ENCODE measurements around the gene MORC4.
"Not testable (repeated sequence)": the region's sequence is repeated elsewhere in the genome, so short reads cannot be mapped to it uniquely, and the experiment has no call there.

The MORC4 gene

GRCh38 chrX:106973433-106974149, 26.4 kb downstream of the MORC4 start:
- Mint-ChIP-seq H3K4me3 (no peak overlapping the region), H3K27ac (ENCODE audit: low read depth) (no peak overlapping the region), H3K4me1 (no peaks in the 10 kb centered on the region), H3K36me3 (ENCODE audit: insufficient read depth) (peaks cover 7% of the 10 kb centered on the region), H3K27me3 (no peaks in the 10 kb centered on the region), H3K9me3 (no peaks in the 10 kb centered on the region)
- ATAC-seq (replicated peaks; ENCODE audit: extremely low read depth, poor library complexity, severe bottlenecking), result no peak
- DNase-seq (ENCODE audit: low spot score in 2 of 2), result no peak

- no peak overlapping the region for H3K27ac Mint-ChIP-seq (ENCODE audit: low read depth)
- no peaks in the 10 kb centered on the region for H3K4me1 Mint-ChIP-seq
- peaks cover 7% of the 10 kb centered on the region for H3K36me3 Mint-ChIP-seq (ENCODE audit: insufficient read depth)
- no peaks in the 10 kb centered on the region for H3K9me3 Mint-ChIP-seq
- ATAC-seq (replicated peaks; ENCODE audit: extremely low read depth, poor library complexity, severe bottlenecking), result no peak
- H3K27me3 Mint-ChIP-seq, result no peaks in the 10 kb centered on the region
- DNase-seq (ENCODE audit: low spot score in 2 of 2), result no peak
- no peak overlapping the region for H3K4me3 Mint-ChIP-seq
Measured at GRCh38 chrX:106972896-106973295, 27.1 kb downstream of the MORC4 start.

- H3K4me1 Mint-ChIP-seq; H3K9me3 Mint-ChIP-seq; DNase-seq (ENCODE audit: low spot score in 2 of 2); H3K27ac Mint-ChIP-seq (ENCODE audit: low read depth); H3K27me3 Mint-ChIP-seq; H3K4me3 Mint-ChIP-seq; H3K36me3 Mint-ChIP-seq (ENCODE audit: insufficient read depth); ATAC-seq (replicated peaks; ENCODE audit: extremely low read depth, poor library complexity, severe bottlenecking): not testable (repeated sequence)
Measured at GRCh38 chrX:106966547-106966946, 33.5 kb downstream of the MORC4 start.

- ATAC-seq (replicated peaks; ENCODE audit: extremely low read depth, poor library complexity, severe bottlenecking), result no peak
- H3K27ac Mint-ChIP-seq (ENCODE audit: low read depth), result no peak overlapping the region
- H3K4me1 Mint-ChIP-seq, result no peaks in the 10 kb centered on the region
Measured at GRCh38 chrX:106964290-106964689, 35.7 kb downstream of the MORC4 start.

GRCh38 chrX:106963111-106963510, 36.9 kb downstream of the MORC4 start:
- peaks cover 4% of the 10 kb centered on the region for H3K36me3 Mint-ChIP-seq (ENCODE audit: insufficient read depth)
- H3K4me3 Mint-ChIP-seq, result no peak overlapping the region
- H3K27me3 Mint-ChIP-seq, result no peaks in the 10 kb centered on the region
- no peak for DNase-seq (ENCODE audit: low spot score in 2 of 2)
- no peaks in the 10 kb centered on the region for H3K4me1 Mint-ChIP-seq
- no peaks in the 10 kb centered on the region for H3K9me3 Mint-ChIP-seq
- no peak overlapping the region for H3K27ac Mint-ChIP-seq (ENCODE audit: low read depth)
- no peak for ATAC-seq (replicated peaks; ENCODE audit: extremely low read depth, poor library complexity, severe bottlenecking)

More at GRCh38 chrX:106964290-106964689, 35.7 kb downstream of the MORC4 start:
- Mint-ChIP-seq H3K27me3 (no peaks in the 10 kb centered on the region), H3K4me3 (no peak overlapping the region), H3K36me3 (ENCODE audit: insufficient read depth) (peaks cover 8% of the 10 kb centered on the region), H3K9me3 (no peaks in the 10 kb centered on the region)
- DNase-seq (ENCODE audit: low spot score in 2 of 2), result no peak

- Mint-ChIP-seq H3K9me3 (no peaks in the 10 kb centered on the region), H3K27me3 (no peaks in the 10 kb centered on the region), H3K4me3 (no peak overlapping the region), H3K36me3 (ENCODE audit: insufficient read depth) (peaks cover 4% of the 10 kb centered on the region), H3K27ac (ENCODE audit: low read depth) (no peak overlapping the region), H3K4me1 (no peaks in the 10 kb centered on the region)
- DNase-seq (ENCODE audit: low spot score in 2 of 2) (no peak), ATAC-seq (replicated peaks; ENCODE audit: extremely low read depth, poor library complexity, severe bottlenecking) (no peak)
Measured at GRCh38 chrX:106959901-106960300, 40.1 kb downstream of the MORC4 start.

GRCh38 chrX:106957856-106958255, 42.2 kb downstream of the MORC4 start:
- no peaks in the 10 kb centered on the region for H3K27me3 Mint-ChIP-seq
- ATAC-seq (replicated peaks; ENCODE audit: extremely low read depth, poor library complexity, severe bottlenecking) (no peak), DNase-seq (ENCODE audit: low spot score in 2 of 2) (no peak)
- H3K27ac Mint-ChIP-seq (ENCODE audit: low read depth), result no peak overlapping the region
- no peaks in the 10 kb centered on the region for H3K9me3 Mint-ChIP-seq
- no peak overlapping the region for H3K4me3 Mint-ChIP-seq
- no peaks in the 10 kb centered on the region for H3K4me1 Mint-ChIP-seq
- peaks cover 4% of the 10 kb centered on the region for H3K36me3 Mint-ChIP-seq (ENCODE audit: insufficient read depth)

- DNase-seq (ENCODE audit: low spot score in 2 of 2), result no peak
- no peak for ATAC-seq (replicated peaks; ENCODE audit: extremely low read depth, poor library complexity, severe bottlenecking)
- Mint-ChIP-seq H3K27ac (ENCODE audit: low read depth) (no peak overlapping the region), H3K4me1 (no peaks in the 10 kb centered on the region), H3K9me3 (no peaks in the 10 kb centered on the region), H3K4me3 (no peak overlapping the region), H3K36me3 (ENCODE audit: insufficient read depth) (peaks cover 4% of the 10 kb centered on the region), H3K27me3 (no peaks in the 10 kb centered on the region)
Measured at GRCh38 chrX:106955004-106955772, 44.8 kb downstream of the MORC4 start.

- Mint-ChIP-seq H3K9me3 (no peaks in the 10 kb centered on the region), H3K4me1 (no peaks in the 10 kb centered on the region), H3K27ac (ENCODE audit: low read depth) (no peak overlapping the region), H3K36me3 (ENCODE audit: insufficient read depth) (peaks cover 4% of the 10 kb centered on the region), H3K27me3 (no peaks in the 10 kb centered on the region), H3K4me3 (no peak overlapping the region)
- ATAC-seq (replicated peaks; ENCODE audit: extremely low read depth, poor library complexity, severe bottlenecking), result no peak
- DNase-seq (ENCODE audit: low spot score in 2 of 2), result no peak
Measured at GRCh38 chrX:106954041-106954440, 46.0 kb downstream of the MORC4 start.

GRCh38 chrX:106952988-106953387, 47.0 kb downstream of the MORC4 start:
- no peaks in the 10 kb centered on the region for H3K4me1 Mint-ChIP-seq
- no peak overlapping the region for H3K27ac Mint-ChIP-seq (ENCODE audit: low read depth)
- no peaks in the 10 kb centered on the region for H3K9me3 Mint-ChIP-seq
- H3K36me3 Mint-ChIP-seq (ENCODE audit: insufficient read depth), result peaks cover 6% of the 10 kb centered on the region
- no peaks in the 10 kb centered on the region for H3K27me3 Mint-ChIP-seq
- no peak overlapping the region for H3K4me3 Mint-ChIP-seq
- DNase-seq (ENCODE audit: low spot score in 2 of 2) (no peak), ATAC-seq (replicated peaks; ENCODE audit: extremely low read depth, poor library complexity, severe bottlenecking) (no peak)

- no peak overlapping the region for H3K27ac Mint-ChIP-seq (ENCODE audit: low read depth)
- ATAC-seq (replicated peaks; ENCODE audit: extremely low read depth, poor library complexity, severe bottlenecking) (no peak), DNase-seq (ENCODE audit: low spot score in 2 of 2) (no peak)
- H3K4me1 Mint-ChIP-seq, result no peaks in the 10 kb centered on the region
- no peaks in the 10 kb centered on the region for H3K9me3 Mint-ChIP-seq
- H3K27me3 Mint-ChIP-seq, result no peaks in the 10 kb centered on the region
- H3K36me3 Mint-ChIP-seq (ENCODE audit: insufficient read depth), result peaks cover 6% of the 10 kb centered on the region
- H3K4me3 Mint-ChIP-seq, result no peak overlapping the region
Measured at GRCh38 chrX:106952538-106952937, 47.5 kb downstream of the MORC4 start.

GRCh38 chrX:106952089-106952488, 47.9 kb downstream of the MORC4 start:
- no peak overlapping the region for H3K4me3 Mint-ChIP-seq
- ATAC-seq (replicated peaks; ENCODE audit: extremely low read depth, poor library complexity, severe bottlenecking) (no peak), DNase-seq (ENCODE audit: low spot score in 2 of 2) (no peak)
- H3K27me3 Mint-ChIP-seq, result no peaks in the 10 kb centered on the region
- H3K36me3 Mint-ChIP-seq (ENCODE audit: insufficient read depth), result peaks cover 6% of the 10 kb centered on the region
- no peaks in the 10 kb centered on the region for H3K4me1 Mint-ChIP-seq
- H3K9me3 Mint-ChIP-seq, result no peaks in the 10 kb centered on the region
- H3K27ac Mint-ChIP-seq (ENCODE audit: low read depth), result no peak overlapping the region

- no peaks in the 10 kb centered on the region for H3K27me3 Mint-ChIP-seq
- ATAC-seq (replicated peaks; ENCODE audit: extremely low read depth, poor library complexity, severe bottlenecking) (no peak), DNase-seq (ENCODE audit: low spot score in 2 of 2) (no peak)
- H3K27ac Mint-ChIP-seq (ENCODE audit: low read depth), result no peak overlapping the region
- H3K36me3 Mint-ChIP-seq (ENCODE audit: insufficient read depth), result peaks cover 6% of the 10 kb centered on the region
- H3K4me3 Mint-ChIP-seq, result no peak overlapping the region
- H3K4me1 Mint-ChIP-seq, result no peaks in the 10 kb centered on the region
- H3K9me3 Mint-ChIP-seq, result no peaks in the 10 kb centered on the region
Measured at GRCh38 chrX:106951230-106951629, 48.8 kb downstream of the MORC4 start.
